DMS53 (cell line): ENCODE results near the gene TMEM214.
"Not testable (repeated sequence)": the region's sequence is repeated elsewhere in the genome, so short reads cannot be mapped to it uniquely, and the experiment has no call there.

ENCODE experiments used
- DNase-seq: peaks from one replicate; lab custom pipeline; 2025; lab: John Stamatoyannopoulos, UW

TMEM214 gene

GRCh38 chr2:27070653-27071276 lies 38.0 kb downstream of the TMEM214 start:
- no peak for DNase-seq

DNA sequence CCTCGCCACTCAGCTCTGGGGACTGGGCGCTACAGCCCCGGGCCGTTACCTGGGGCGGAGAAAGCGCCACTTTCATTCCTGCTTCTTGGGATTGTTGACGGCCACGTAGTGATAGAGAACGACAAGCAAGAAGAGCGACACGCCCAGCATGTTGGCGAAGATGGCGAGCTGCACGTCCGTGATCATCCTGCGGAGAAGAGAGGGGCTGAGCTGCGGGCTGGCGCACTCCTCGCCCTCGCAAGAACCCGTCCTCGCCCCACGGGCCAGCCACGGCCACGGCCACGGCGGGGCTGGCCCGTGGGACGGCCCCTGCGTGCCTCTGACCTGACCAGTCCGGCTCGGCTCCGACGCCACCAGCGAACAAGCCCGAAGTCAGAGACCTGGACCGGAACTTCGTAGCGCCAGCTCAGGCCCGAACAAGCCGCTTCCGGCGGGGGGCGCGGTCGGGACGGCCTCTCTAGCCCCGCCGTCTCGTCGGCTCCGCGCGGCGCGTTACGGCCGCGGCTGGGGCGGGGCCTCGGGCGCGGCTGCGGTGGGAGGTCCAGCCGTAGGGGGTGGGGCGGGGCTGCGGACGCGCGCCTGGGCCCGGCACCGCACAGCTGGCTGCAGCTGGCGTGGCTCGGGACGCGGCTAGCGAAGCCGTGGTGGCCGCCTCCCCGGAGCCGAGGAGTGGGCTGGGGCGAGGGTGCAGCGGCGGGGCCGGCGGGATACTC lies 38.7 kb downstream of the TMEM214 start, which contains the start of gene OST4:
OST4 (minus strand) TSS at position 378 of the 713 bp plus-strand sequence.
- DNase-seq, result peak; percentile 94

GRCh38 chr2:27071990-27072830 lies 39.4 kb downstream of the TMEM214 start:
- DNase-seq, result peak; percentile 69

DNA sequence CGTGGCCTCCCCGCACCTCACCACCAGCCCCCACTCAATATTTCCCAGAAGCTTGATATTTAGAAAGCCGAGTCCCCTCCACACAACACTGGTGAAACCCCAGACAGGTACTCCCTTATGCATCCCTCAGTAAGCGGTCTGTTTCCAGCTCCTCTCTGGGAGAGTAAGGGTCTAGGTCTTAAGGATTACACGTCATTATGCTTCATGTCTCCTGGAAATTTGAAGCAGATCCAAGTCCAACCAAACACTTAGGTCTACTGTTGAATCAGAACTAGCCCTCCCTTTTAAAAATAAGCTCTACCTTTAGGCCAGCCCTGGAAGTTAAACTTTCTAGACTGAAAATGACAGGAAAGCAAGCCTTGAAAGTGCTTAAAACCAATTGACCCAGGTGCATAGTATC lies 40.2 kb downstream of the TMEM214 start:
- DNase-seq, result no peak

GRCh38 chr2:27073782-27074181 lies 41.0 kb downstream of the TMEM214 start:
- no peak for DNase-seq

GRCh38 chr2:27074738-27075565 lies 42.2 kb downstream of the TMEM214 start:
- peak; percentile 9 for DNase-seq

DNA sequence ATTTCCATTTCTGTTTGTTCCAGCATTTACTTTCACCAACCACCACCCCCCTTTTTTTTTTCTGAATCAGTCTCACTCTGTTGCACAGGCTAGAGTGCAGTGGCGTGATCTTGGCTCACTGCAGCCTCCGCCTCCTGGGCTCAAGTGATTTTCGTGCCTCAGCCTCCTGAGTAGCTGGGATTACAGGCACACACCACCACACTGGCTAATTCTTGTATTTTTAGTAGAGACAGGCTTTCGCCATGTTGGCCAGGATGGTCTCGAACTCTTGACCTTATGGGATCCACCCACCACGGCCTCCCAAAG lies 42.8 kb downstream of the TMEM214 start:
- DNase-seq, result not testable (repeated sequence)

DNA sequence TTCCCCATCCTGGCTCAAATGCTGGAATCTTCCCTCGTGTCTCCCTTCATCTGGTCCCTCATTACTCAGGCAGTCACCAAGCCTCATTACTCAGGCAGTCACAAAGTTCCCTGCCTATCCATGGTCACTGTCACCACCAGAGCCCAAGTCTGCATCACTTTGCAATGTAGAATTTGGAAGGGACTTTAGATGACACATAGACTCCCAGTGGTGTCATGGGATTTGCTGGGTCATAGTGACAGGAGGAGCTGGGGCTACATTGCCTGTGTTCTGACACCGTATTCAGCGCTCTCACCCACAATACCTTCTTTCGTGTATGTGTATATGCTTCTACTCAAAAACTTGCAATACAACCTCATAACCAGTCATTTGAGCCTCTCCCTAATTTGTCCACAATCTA lies 43.6 kb downstream of the TMEM214 start:
- DNase-seq, result no peak

GRCh38 chr2:27077231-27077630 lies 44.5 kb downstream of the TMEM214 start:
- no peak for DNase-seq

DNA sequence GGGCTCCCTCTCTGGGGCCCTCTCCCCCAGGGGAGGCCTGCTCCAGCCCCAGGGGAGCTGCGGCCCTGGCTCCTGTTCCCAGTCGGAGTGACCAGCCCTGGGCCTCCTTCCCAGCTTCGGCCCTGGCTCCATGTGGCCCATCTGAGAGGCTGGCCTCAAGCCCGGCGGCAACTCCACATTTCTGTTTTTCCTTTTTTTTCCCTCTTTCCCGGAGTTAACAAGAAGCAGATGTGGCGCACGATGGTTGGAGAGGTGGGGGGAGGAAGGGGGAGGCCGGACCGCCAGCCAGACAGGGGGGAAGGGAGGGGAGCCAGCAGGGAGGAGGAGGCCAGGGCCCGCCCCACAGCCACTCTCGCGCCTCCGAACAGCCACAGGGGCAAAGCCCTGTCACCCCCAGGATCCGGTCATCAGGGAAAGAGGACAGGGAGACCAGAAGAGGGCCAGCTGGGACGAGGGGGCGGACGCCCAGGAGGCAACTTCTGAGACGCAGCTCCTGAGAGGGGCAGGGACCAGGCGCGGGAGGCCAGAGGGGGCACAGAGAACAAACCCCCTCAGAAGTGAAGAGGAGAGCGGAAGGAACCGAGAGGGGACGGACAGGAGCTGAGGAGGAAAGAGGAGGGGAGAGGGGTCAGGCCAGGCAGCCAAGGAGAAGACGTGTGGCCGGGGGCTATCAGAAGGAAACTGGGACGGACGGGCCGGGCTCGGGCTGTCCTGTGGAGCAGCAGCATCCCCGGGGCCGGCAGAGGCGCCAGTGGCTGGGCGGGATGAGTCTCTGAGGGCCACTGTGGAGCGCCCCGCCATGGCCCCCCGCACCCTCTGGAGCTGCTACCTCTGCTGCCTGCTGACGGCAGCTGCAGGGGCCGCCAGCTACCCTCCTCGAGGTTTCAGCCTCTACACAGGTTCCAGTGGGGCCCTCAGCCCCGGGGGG lies 45.8 kb downstream of the TMEM214 start, which contains the start of gene EMILIN1:
EMILIN1 (plus strand) TSS at position 349 of the 928 bp plus-strand sequence; CDS start at position 800, 451 bp downstream.
- DNase-seq, result no peak

GRCh38 chr2:27079233-27080139 lies 46.7 kb downstream of the TMEM214 start:
- no peak for DNase-seq

DNA sequence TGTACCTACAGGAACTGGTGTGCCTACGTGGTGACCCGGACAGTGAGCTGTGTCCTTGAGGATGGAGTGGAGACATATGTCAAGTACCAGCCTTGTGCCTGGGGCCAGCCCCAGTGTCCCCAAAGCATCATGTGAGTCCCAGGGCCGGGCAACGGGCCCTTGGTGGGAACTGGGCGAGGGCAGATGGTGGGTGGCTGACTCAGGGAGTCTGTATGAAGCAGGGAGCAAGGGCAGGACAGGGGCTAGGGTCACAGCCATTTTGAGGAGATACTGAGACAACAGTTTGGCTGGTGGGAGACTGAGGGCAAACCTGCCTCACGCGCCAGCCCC lies 47.3 kb downstream of the TMEM214 start:
- no peak for DNase-seq

DNA sequence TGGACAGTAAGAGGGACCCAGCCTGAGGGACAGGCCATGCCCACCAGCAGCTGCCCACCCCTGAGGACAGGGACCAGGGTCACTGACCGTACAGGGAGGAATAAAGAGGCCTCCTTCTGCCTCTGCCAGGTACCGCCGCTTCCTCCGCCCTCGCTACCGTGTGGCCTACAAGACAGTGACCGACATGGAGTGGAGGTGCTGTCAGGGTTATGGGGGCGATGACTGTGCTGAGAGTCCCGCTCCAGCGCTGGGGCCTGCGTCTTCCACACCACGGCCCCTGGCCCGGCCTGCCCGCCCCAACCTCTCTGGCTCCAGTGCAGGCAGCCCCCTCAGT lies 47.8 kb downstream of the TMEM214 start:
- no peak for DNase-seq

GRCh38 chr2:27081984-27082772 lies 49.4 kb downstream of the TMEM214 start:
- no peak for DNase-seq

GRCh38 chr2:27082773-27083409 lies 50.1 kb downstream of the TMEM214 start:
- DNase-seq, result no peak

DNA sequence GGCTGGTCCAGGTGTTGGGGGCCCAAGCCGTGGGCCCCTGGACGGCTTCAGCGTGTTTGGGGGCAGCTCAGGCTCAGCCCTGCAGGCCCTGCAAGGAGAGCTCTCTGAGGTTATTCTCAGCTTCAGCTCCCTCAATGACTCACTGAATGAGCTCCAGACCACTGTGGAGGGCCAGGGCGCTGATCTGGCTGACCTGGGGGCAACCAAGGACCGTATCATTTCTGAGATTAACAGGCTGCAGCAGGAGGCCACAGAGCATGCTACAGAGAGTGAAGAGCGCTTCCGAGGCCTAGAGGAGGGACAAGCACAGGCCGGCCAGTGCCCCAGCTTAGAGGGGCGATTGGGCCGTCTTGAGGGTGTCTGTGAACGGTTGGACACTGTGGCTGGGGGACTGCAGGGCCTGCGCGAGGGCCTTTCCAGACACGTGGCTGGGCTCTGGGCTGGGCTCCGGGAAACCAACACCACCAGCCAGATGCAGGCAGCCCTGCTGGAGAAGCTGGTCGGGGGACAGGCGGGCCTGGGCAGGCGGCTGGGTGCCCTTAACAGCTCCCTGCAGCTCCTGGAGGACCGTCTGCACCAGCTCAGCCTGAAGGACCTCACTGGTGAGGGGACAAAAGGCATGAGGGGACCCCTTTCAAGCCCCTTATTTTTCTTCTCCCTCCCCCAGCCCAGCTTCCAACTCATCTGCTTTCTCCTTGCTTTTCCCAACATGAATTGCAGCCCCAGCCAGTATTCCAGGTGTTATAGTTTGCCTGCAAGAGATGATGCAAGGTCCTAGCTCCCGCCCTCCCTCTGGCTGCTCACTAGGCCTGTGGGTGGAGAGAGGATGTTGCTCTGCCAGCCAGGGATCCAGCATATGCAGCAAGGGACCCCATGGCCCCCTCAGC lies 50.9 kb downstream of the TMEM214 start:
- peak; percentile 17 for DNase-seq

GRCh38 chr2:27084297-27085061 lies 51.7 kb downstream of the TMEM214 start:
- DNase-seq, result no peak
